HEK293T (cell line): ENCODE measurements around the gene TLE4.

ENCODE experiments used
- CTCF ChIA-PET: fragments of 350-600 bp; formaldehyde crosslinking; extraction: SDS; loops from one replicate; lab custom pipeline; 2021; ENCODE audit warnings: antibody characterized with exemption, inconsistent platforms; lab: Yijun Ruan, JAX
- POLR2A ChIA-PET: fragments of 350-600 bp; formaldehyde crosslinking; extraction: SDS; loops from one replicate; lab custom pipeline; 2020; ENCODE audit warnings: antibody characterized with exemption, inconsistent platforms; lab: Yijun Ruan, JAX
- DNase-seq: peaks from one replicate; pipeline ENCODE4 v3.0.0; 2012; ENCODE audit warnings: mixed read lengths; ENCODE audit errors: extremely low spot score
- ARNT ChIP-seq: fragments of 450-650 bp; IDR thresholded peaks from 2 replicates; pipeline ENCODE4 v1.6.1; 2017; ENCODE audit warnings: mild to moderate bottlenecking
- BHLHE40 ChIP-seq: fragments of 450-650 bp; IDR thresholded peaks from 2 replicates; pipeline ENCODE4 v1.6.1; 2016; ENCODE audit warnings: mild to moderate bottlenecking, moderate library complexity, borderline replicate concordance
- CTBP1 ChIP-seq: fragments of 450-650 bp; IDR thresholded peaks from 2 replicates; pipeline ENCODE4 v1.6.1; 2016; ENCODE audit warnings: borderline replicate concordance
- ELF4 ChIP-seq: fragments of 450-650 bp; IDR thresholded peaks from 2 replicates; pipeline ENCODE4 v1.6.1; 2017; ENCODE audit warnings: antibody characterized with exemption
- FOXA1 ChIP-seq: fragments of 450-650 bp; IDR thresholded peaks from 2 replicates; pipeline ENCODE4 v1.6.1; 2016; ENCODE audit warnings: mild to moderate bottlenecking
- FOXK2 ChIP-seq: fragments of 450-650 bp; IDR thresholded peaks from 2 replicates; pipeline ENCODE4 v1.6.1; 2016; ENCODE audit warnings: mild to moderate bottlenecking
- FOXM1 ChIP-seq: fragments of 450-650 bp; IDR thresholded peaks from 2 replicates; pipeline ENCODE4 v1.6.1; 2017; ENCODE audit warnings: mild to moderate bottlenecking, borderline replicate concordance
- HDGF ChIP-seq: fragments of 450-650 bp; IDR thresholded peaks from 2 replicates; pipeline ENCODE4 v1.6.1; 2017; ENCODE audit warnings: antibody characterized with exemption, borderline replicate concordance
- L3MBTL2 ChIP-seq: fragments of 450-650 bp; conservative IDR thresholded peaks from 2 replicates; pipeline ENCODE4 v1.6.1; 2016; ENCODE audit warnings: mild to moderate bottlenecking
- LEF1 ChIP-seq: fragments of 450-650 bp; IDR thresholded peaks from 2 replicates; pipeline ENCODE4 v1.6.1; 2017; ENCODE audit warnings: mild to moderate bottlenecking, borderline replicate concordance
- NFRKB ChIP-seq: fragments of 450-650 bp; IDR thresholded peaks from 2 replicates; pipeline ENCODE4 v1.6.1; 2016; ENCODE audit warnings: mild to moderate bottlenecking, moderate library complexity
- SP1 ChIP-seq: fragments of 450-650 bp; IDR thresholded peaks from 2 replicates; pipeline ENCODE4 v1.6.1; 2017
- SUZ12 ChIP-seq: fragments of 450-650 bp; IDR thresholded peaks from 2 replicates; pipeline ENCODE4 v1.6.1; 2016; ENCODE audit warnings: mild to moderate bottlenecking
- TARDBP ChIP-seq: fragments of 450-650 bp; IDR thresholded peaks from 2 replicates; pipeline ENCODE4 v1.6.1; 2016
- ZNF384 ChIP-seq: fragments of 450-650 bp; IDR thresholded peaks from 2 replicates; pipeline ENCODE4 v1.6.1; 2016
- TF ChIP-seq, protein P1 (sequence below): fragments of 450-650 bp; IDR thresholded peaks from 2 replicates; pipeline ENCODE4 v1.6.1; 2016

TLE4 gene

DNA sequence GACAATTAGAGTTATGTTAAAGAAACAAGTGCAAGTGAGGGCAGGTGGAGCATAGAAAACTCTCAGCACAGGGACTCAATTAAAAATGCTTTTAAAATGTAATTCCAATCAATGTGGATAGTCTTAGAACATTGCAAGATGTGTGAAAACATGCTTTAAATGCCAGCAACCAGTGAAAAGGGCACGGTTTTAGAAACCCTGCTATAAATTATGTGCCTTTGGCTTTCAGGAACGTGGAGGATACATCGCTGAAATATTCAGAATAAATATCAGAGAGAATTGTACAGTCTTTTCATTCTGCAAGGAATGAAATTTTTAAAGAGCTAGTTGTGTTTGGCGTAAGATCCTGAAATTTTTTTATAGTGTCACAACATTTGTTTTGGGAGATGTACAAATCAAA is 101.1 kb downstream of the TLE4 start:
- POLR2A ChIA-PET, result interaction anchor here (1.4 to 2.9 kb wide), 2 partner anchors 14 to 101 kb away, joined by 4 to 21 read pairs; partner anchors contain the start of gene TLE4
- CTCF ChIA-PET, result no interaction called here
- no peak for DNase-seq
- TF ChIP-seq BHLHE40 (no peak), SUZ12 (no peak), LEF1 (no peak), HDGF (no peak), L3MBTL2 (no peak), FOXA1 (no peak), ARNT (no peak)
- TF ChIP-seq, protein P1, sequence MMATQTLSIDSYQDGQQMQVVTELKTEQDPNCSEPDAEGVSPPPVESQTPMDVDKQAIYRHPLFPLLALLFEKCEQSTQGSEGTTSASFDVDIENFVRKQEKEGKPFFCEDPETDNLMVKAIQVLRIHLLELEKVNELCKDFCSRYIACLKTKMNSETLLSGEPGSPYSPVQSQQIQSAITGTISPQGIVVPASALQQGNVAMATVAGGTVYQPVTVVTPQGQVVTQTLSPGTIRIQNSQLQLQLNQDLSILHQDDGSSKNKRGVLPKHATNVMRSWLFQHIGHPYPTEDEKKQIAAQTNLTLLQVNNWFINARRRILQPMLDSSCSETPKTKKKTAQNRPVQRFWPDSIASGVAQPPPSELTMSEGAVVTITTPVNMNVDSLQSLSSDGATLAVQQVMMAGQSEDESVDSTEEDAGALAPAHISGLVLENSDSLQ, result no peak

DNA sequence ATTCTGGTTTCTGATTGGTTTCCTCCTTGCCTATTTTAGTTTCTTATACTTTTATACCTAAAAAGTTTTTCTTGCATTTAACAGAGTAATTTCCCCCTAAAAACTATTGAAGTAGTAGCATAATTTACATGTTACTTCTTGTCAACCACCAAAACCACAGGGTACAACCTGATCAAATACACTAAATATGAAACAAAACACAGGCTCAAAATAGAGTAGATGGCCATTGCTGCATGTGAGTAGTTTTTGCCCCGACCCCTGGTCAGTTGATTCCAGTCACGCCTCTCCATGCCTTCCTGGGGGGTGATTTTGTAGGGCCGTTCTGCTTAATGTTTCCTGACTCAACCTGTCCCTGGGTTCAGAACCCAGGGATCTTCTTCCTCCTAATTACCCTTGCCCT is 101.8 kb downstream of the TLE4 start:
- CTCF ChIA-PET, result no interaction called here
- TF ChIP-seq FOXA1 (no peak), FOXK2 (no peak), BHLHE40 (no peak), CTBP1 (no peak), TARDBP (no peak), SP1 (no peak), HDGF (no peak), FOXM1 (no peak), ARNT (no peak), L3MBTL2 (no peak), ZNF384 (no peak), ELF4 (no peak), SUZ12 (no peak), NFRKB (no peak), LEF1 (no peak)
- TF ChIP-seq, protein P1, result no peak
- no peak for DNase-seq
- POLR2A ChIA-PET, result interaction anchor here (1.4 to 1.8 kb wide), 2 partner anchors 13 to 103 kb away, joined by 4 to 12 read pairs; partner anchors contain the start of gene TLE4

DNA sequence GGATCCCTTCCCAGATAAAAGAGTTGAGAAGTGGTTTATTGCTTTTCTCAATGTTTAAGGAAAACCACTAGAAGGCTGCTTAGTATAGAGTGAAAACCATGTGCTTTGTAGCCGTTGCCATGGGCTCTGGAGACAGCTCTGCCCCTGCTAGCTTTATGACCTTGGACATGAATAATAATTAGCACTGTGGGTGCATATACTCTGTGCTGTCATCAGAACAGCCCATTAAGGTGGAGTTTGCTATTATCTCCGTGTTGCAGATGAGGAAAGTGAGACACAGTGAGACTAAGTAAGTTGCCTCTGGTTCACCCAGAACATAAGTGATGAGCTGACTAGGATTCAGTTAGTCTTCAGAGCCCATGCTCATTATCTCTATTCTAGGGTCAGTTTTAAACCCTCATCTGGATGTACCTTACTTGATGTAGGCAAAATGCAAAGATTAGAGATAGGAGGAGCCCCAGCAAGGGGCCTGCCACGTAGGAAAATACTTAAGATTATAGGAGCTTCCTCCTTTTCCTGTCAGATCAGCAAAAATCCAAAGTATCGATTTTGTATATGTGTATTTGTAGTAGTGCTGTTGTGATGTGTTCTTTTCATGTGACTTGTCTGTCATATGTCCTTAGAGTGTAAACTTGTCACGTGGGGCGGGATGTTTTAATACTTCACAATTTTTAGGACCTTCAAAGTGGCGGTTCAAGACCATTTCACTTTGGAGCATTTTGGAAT is 102.5 kb downstream of the TLE4 start:
- ChIA-PET CTCF (no interaction called here), POLR2A (interaction anchor here (0.7 to 1.8 kb wide), 3 partner anchors 9 to 104 kb away, joined by 3 to 12 read pairs (median 3); partner anchors contain the start of gene TLE4)
- DNase-seq, result no peak
- no peak for TF ChIP-seq TARDBP
- TF ChIP-seq SP1, result no peak
- no peak for TF ChIP-seq ELF4
- no peak for TF ChIP-seq NFRKB
- TF ChIP-seq ARNT, result no peak
- no peak for TF ChIP-seq CTBP1
- TF ChIP-seq L3MBTL2, result no peak
- no peak for TF ChIP-seq LEF1
- no peak for TF ChIP-seq ZNF384
- TF ChIP-seq FOXA1, result no peak
- TF ChIP-seq, protein P1, result no peak
- no peak for TF ChIP-seq BHLHE40

DNA sequence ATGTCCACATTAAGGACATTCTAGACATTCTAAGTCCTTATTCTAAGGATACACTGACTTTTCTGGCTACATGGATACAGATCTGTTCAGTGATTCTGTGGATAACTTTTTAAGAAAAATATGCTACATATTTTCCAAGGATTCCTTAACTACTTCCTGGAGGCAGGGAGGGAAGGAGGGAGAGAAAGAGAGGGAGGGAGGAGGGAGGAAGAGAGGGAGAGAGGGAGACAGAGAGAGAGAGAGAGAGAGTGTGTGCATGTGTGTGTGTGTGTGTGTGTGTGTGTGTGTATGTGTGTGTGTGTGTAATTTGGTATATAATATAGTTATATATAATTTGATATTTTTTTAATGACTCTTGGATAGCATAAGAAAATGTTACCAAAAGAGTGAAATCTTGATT is 109.8 kb downstream of the TLE4 start:
- ChIA-PET CTCF (no interaction called here), POLR2A (interaction anchor here (0.6 kb wide), 1 partner anchor 17 kb away, joined by 3 read pairs; no protein-coding TSS in a partner anchor)
- no peak for DNase-seq
- TF ChIP-seq FOXM1, result no peak
- no peak for TF ChIP-seq ARNT
- TF ChIP-seq SUZ12, result no peak
- no peak for TF ChIP-seq HDGF
- no peak for TF ChIP-seq ZNF384
- TF ChIP-seq SP1, result no peak
- TF ChIP-seq ELF4, result no peak
- no peak for TF ChIP-seq LEF1
- no peak for TF ChIP-seq FOXA1
- TF ChIP-seq L3MBTL2, result no peak
- no peak for TF ChIP-seq FOXK2
- TF ChIP-seq TARDBP, result no peak
- TF ChIP-seq BHLHE40, result no peak
- no peak for TF ChIP-seq NFRKB
- TF ChIP-seq, protein P1, result no peak
- no peak for TF ChIP-seq CTBP1

DNA sequence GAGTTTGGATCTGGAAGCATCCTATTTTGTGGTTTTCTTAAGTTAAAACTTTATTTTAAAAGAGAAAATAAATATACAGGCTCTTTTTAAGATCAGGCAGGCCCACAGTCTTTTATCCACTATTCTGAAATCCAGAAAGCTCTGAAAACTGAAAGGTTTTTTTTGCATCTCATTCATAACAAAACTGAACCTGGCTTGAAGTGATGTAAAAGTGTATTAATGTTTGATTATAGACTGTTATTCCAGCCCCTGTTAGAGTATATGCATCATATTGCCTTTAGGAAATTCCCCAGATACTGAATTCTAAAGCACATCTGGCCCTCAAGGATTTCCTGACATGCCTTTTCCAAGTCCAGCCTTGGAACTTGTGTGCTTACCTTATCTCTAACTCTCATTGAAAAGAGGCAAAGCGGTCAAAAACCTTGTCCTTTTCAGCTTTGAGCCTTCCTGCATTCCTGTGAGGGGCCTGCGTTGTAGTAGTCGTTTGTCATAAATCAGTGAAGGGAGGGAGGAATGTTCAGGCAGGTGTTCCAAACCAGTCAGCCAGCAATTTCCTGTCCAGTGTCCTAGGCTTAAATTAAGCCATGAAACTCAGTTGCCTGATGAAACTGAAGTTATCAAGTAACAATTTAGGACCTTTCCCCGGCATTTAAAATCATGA is 110.4 kb downstream of the TLE4 start:
- ChIA-PET POLR2A (interaction anchor here (1.0 kb wide), 1 partner anchor 111 kb away, joined by 3 read pairs; the partner anchor contains the start of gene TLE4), CTCF (interaction anchor here (1.0 kb wide), 1 partner anchor 11 kb away, joined by 3 read pairs; no protein-coding TSS in a partner anchor)
- no peak for DNase-seq

More for the DNA sequence above, 110.4 kb downstream of the TLE4 start:
- TF ChIP-seq, protein P1, result no peak
- TF ChIP-seq LEF1 (no peak), NFRKB (no peak), CTBP1 (no peak), BHLHE40 (no peak), SUZ12 (no peak)
